Osteoblast (primary cell): ENCODE results near the gene ALOXE3. TPM values are rescaled to one million over a fixed set of nuclear protein-coding genes. Genes with fewer than 3 reads are reported as not detected.

ENCODE experiments used
- DNase-seq: peaks from one replicate; pipeline ENCODE4 v3.0.0; 2011; ENCODE audit warnings: low spot score, mixed read lengths; ENCODE audit not compliant: insufficient read length; ENCODE audit errors: missing footprints
- H2AFZ ChIP-seq: 2 replicates; pipeline ENCODE4 v1.6.0; 2011; ENCODE audit warnings: mild to moderate bottlenecking, low read length
- H3K27ac ChIP-seq: 2 replicates; pipeline ENCODE4 v1.5.1; 2011; ENCODE audit warnings: mild to moderate bottlenecking, low read depth, low read length, moderate library complexity
- H3K27me3 ChIP-seq: 2 replicates; pipeline ENCODE4 v1.6.0; 2012; ENCODE audit warnings: mild to moderate bottlenecking, control low read depth, inconsistent platforms, low read length, moderate library complexity; ENCODE audit not compliant: insufficient read depth
- H3K36me3 ChIP-seq: 2 replicates; pipeline ENCODE4 v1.5.1; 2011; ENCODE audit warnings: mild to moderate bottlenecking, low read length, control low read depth, moderate library complexity; ENCODE audit not compliant: insufficient read depth
- H3K4me1 ChIP-seq: 2 replicates; pipeline ENCODE4 v1.5.1; 2011; ENCODE audit warnings: mild to moderate bottlenecking, low read length, control low read depth, moderate library complexity; ENCODE audit not compliant: insufficient read depth
- H3K4me2 ChIP-seq: 2 replicates; pipeline ENCODE4 v1.6.0; 2011; ENCODE audit warnings: mild to moderate bottlenecking, low read length; ENCODE audit not compliant: insufficient read depth
- H3K4me3 ChIP-seq: fragments of 200-600 bp; sonication (generic); 3 replicates; pipeline ENCODE4 v1.5.1; 2012; ENCODE audit warnings: mild to moderate bottlenecking, low read length, inconsistent platforms; ENCODE audit not compliant: insufficient read depth
- H3K79me2 ChIP-seq: 2 replicates; pipeline ENCODE4 v1.6.0; 2012; ENCODE audit warnings: mild to moderate bottlenecking, low read length, control low read depth, inconsistent platforms; ENCODE audit not compliant: insufficient read depth
- H3K9me3 ChIP-seq: 2 replicates; pipeline ENCODE4 v1.5.1; 2011; ENCODE audit warnings: low read depth, low read length, control low read depth
- H4K20me1 ChIP-seq: 2 replicates; pipeline ENCODE4 v1.6.0; 2012; ENCODE audit warnings: mild to moderate bottlenecking, low read length, control low read depth; ENCODE audit not compliant: insufficient read depth
- total RNA-seq: library from RNA; depleted of rRNA; stranded (reverse); fragments of >200 nt; gene quantifications from 2 replicates; pipeline ENCODE4 v1.2.3, GENCODE V29; 2012
- TF ChIP-seq, protein P1 (sequence below): IDR thresholded peaks from 2 replicates; pipeline ENCODE4 v1.5.1; 2011; ENCODE audit warnings: mild to moderate bottlenecking, low read depth, low read length, moderate library complexity; ENCODE audit errors: extremely low read depth

ALOXE3 gene
- total RNA-seq, 1 donor, result not detected

DNA sequence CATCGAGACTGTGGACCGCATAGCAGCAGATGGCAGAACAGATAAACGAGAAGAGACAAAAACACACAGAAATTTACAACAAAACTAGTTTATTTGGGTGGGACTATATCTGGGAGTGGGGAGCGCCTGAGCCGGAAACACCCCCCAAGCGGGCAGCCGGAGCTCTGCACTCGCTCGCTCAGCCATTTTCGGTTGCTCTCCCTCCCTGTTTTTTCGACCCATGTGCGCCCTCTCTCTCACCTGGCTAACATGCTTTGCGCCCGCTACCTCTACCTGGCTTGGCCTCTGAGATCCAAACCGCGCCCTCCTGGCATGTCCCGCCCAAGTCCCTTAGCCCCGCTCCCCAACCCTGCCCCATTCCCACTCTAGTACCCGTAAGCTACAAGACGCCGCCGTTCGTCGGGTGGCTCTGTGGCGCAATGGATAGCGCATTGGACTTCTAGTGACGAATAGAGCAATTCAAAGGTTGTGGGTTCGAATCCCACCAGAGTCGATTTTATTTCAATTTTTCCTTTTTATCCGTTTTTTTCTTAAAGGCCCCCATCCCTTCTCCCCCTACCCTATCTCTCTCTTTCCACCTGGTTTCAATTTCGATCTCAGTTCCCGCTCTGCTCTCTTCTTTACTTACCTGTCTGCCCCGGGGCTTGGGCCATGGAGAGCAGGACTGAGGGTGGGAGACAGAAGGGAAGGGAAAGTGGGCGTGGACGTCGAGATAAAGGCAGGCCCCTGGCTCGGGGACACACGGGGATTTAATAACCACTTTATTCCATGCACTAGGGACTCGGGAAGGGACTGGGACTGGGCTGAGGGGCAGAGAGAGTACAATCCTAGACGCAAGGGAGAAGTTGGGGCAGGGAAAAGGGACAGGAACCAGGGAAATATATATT lies 2.4 kb upstream of the ALOXE3 start:
- H3K4me1 ChIP-seq, result peaks cover 39% of the 10 kb centered on the region
- no peaks in the 10 kb centered on the region for H3K36me3 ChIP-seq
- no peaks in the 10 kb centered on the region for H3K9me3 ChIP-seq
- TF ChIP-seq, protein P1, sequence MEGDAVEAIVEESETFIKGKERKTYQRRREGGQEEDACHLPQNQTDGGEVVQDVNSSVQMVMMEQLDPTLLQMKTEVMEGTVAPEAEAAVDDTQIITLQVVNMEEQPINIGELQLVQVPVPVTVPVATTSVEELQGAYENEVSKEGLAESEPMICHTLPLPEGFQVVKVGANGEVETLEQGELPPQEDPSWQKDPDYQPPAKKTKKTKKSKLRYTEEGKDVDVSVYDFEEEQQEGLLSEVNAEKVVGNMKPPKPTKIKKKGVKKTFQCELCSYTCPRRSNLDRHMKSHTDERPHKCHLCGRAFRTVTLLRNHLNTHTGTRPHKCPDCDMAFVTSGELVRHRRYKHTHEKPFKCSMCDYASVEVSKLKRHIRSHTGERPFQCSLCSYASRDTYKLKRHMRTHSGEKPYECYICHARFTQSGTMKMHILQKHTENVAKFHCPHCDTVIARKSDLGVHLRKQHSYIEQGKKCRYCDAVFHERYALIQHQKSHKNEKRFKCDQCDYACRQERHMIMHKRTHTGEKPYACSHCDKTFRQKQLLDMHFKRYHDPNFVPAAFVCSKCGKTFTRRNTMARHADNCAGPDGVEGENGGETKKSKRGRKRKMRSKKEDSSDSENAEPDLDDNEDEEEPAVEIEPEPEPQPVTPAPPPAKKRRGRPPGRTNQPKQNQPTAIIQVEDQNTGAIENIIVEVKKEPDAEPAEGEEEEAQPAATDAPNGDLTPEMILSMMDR, result peak; percentile 51
- H3K79me2 ChIP-seq, result no peaks in the 10 kb centered on the region
- peak overlapping the region; percentile 43 for H3K27ac ChIP-seq
- H3K27me3 ChIP-seq, result peaks cover 39% of the 10 kb centered on the region
- H2AFZ ChIP-seq, result peak overlapping the region; percentile 84
- peaks cover 7% of the 10 kb centered on the region for H4K20me1 ChIP-seq
- DNase-seq, result peak; percentile 95
- peak overlapping the region; percentile 96 for H3K4me2 ChIP-seq
- peak overlapping the region; percentile 72 for H3K4me3 ChIP-seq

DNA sequence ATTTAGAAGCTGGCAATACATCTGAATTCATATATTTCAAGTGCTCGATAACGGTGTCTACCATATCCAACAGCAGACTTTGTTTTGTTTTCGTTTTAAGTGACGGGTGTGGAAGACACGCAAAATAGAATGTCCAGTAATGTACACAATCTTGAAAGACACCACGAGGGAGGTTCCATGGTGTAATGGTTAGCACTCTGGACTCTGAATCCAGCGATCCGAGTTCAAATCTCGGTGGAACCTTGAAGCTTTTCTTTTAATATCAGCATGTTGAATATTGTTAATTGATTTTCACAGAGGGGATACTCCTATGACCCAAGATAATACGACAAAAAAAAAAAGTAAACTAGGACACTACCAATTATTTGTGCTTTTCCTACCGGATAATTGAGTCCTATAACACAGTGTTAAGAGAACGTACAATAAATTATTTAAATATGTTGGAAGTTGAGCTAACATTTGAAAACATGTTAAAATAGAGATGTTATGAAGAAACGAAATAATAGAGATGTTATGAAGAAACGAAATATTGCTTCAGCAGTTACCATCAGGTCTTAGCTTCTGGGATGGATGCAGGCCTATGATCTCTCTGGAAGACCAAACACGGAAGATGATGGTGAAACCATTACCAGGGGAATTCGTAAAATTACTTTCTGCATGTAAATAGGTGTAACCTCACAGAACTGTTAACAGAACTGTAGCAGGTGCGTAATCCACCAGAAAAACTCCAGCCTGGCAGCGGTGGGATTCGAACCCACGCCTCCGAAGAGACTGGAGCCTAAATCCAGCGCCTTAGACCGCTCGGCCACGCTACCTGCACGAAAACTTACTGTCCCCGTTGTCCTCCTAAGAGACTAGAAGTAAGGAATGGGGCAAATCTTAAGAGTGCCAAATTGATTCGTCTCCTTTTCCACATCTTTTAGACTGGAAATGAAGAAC lies 1.5 kb upstream of the ALOXE3 start:
- Histone ChIP-seq H3K27ac (peak overlapping the region; percentile 47), H3K4me1 (peaks cover 32% of the 10 kb centered on the region)

DNA sequence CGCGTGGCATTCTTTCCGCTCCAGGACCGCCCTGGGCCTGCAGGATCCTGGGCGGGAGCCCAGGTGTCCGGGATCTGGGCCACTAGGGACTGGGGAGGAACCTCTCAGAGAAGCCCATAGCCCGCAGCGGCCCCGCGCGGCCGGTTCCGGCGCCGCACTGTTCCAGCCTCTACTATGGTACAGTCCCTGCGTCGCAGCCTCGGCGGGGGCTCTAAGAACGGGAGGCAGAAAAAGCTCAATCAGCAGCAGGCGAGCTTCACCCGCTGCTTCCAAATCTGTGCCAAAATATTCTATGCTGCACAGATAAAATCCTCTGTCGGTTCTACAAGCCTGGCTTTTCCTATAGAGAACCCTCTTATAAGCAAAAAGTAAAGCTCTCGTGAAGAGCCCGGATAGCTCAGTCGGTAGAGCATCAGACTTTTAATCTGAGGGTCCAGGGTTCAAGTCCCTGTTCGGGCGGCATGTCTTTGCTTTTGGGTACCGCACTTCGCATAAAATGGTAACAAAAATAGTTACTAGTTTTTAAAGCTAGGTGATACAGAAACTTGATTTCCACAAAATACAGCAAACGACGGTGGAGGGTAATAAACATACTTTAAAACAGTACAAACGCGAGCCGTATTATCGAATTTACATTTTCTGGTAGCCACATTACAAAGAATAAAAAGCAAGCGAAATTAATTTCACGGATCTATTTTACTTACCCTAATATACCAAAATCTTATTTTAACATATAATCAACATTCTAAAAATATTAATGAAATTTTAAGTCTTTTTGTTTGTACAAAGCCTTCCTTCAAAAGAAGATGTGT lies 661 bp upstream of the ALOXE3 start:
- H3K4me1 ChIP-seq, result peaks cover 23% of the 10 kb centered on the region
- H3K27me3 ChIP-seq, result peaks cover 45% of the 10 kb centered on the region
- peaks cover 3% of the 10 kb centered on the region for H4K20me1 ChIP-seq
- H3K36me3 ChIP-seq, result no peaks in the 10 kb centered on the region
- H3K9me3 ChIP-seq, result no peaks in the 10 kb centered on the region
- H3K27ac ChIP-seq, result peak overlapping the region; percentile 47
- H3K4me3 ChIP-seq, result peak overlapping the region; percentile 73
- no peaks in the 10 kb centered on the region for H3K79me2 ChIP-seq
- peak overlapping the region; percentile 96 for H3K4me2 ChIP-seq
- peak overlapping the region; percentile 72 for H2AFZ ChIP-seq
- peak; percentile 97 for DNase-seq
- TF ChIP-seq, protein P1, result peak; percentile 82

More for the DNA sequence above, 1.5 kb upstream of the ALOXE3 start:
- H3K4me3 ChIP-seq, result peak overlapping the region; percentile 73
- peak; percentile 89 for DNase-seq
- H2AFZ ChIP-seq, result peak overlapping the region; percentile 84
- H3K79me2 ChIP-seq, result no peaks in the 10 kb centered on the region
- H3K9me3 ChIP-seq, result no peaks in the 10 kb centered on the region
- H3K27me3 ChIP-seq, result peaks cover 43% of the 10 kb centered on the region
- H3K4me2 ChIP-seq, result peak overlapping the region; percentile 96
- H4K20me1 ChIP-seq, result peaks cover 4% of the 10 kb centered on the region
- no peaks in the 10 kb centered on the region for H3K36me3 ChIP-seq
- TF ChIP-seq, protein P1, result no peak
